ENCODE data around the gene TRAF2. TPM values are rescaled to one million over a fixed set of nuclear protein-coding genes. Genes with fewer than 3 reads are reported as not detected.

The TRAF2 gene
- total and polyA plus RNA-seq, 9 of the 15 experiments (the other 6 are each of a cell fraction or from before 2014, with no cell fraction given): 0.24 to 45.2 (median 18.0) TPM

GRCh38 chr9:136944519-136945332, 58.4 kb downstream of the TRAF2 start, which contains the start of the genes C8G and FBXW5 (continued):
- TF ChIP-seq SMARCC2 (IDR thresholded peaks at IDR 0.05; ENCODE audit: low read depth) (no peak), GATA2 (CRISPR knock-in tag; IDR thresholded peaks at IDR 0.05) (no peak), ZFP36 (IDR thresholded peaks at IDR 0.05; ENCODE audit: low read depth, low read length, partially characterized antibody) (peak; percentile 34), SMAD2 (IDR thresholded peaks at IDR 0.05; ENCODE audit: low read depth, low read length) (no peak), FOS (IDR thresholded peaks at IDR 0.05; ENCODE audit: extremely low read depth, insufficient read length) (no peak), NR2C2 (CRISPR knock-in tag; IDR thresholded peaks at IDR 0.05) (no peak), NR2C2 (tag; IDR thresholded peaks at IDR 0.05) (peak; percentile 92), PTRF (tag; IDR thresholded peaks at IDR 0.05) (no peak), NRF1 (conservative IDR thresholded peaks at IDR 0.05 in 1 of 2, IDR thresholded peaks at IDR 0.05 in 1 of 2) (peak; percentile 96 to 97), SIN3B (IDR thresholded peaks at IDR 0.05; ENCODE audit: low read depth) (peak; percentile 71), SUPT5H (IDR thresholded peaks at IDR 0.05) (peak; percentile 44; the same call in 1 of the 2 replicates), TCFL5 (CRISPR knock-in tag; conservative IDR thresholded peaks at IDR 0.05) (no peak), NR4A1 (CRISPR knock-in tag; IDR thresholded peaks at IDR 0.05) (peak; percentile 93), NR4A1 (tag; IDR thresholded peaks at IDR 0.05) (0 out of 2 replicates have a peak, but pooled peaks have one; percentile 48), RFX1 (IDR thresholded peaks at IDR 0.05) (no peak), TAF9B (IDR thresholded peaks at IDR 0.05; ENCODE audit: partially characterized antibody) (no peak), KLF16 (IDR thresholded peaks at IDR 0.05) (0 out of 2 replicates have a peak, but pooled peaks have one; percentile 20), SMAD1 (IDR thresholded peaks at IDR 0.05; ENCODE audit: low read depth, low read length, partially characterized antibody) (no peak), SMARCA5 (IDR thresholded peaks at IDR 0.05) (peak; percentile 55; the same call in 1 of the 2 replicates), PRMT5 (CRISPR knock-in tag; IDR thresholded peaks at IDR 0.05) (no peak)
- TF ChIP-seq, protein P1, sequence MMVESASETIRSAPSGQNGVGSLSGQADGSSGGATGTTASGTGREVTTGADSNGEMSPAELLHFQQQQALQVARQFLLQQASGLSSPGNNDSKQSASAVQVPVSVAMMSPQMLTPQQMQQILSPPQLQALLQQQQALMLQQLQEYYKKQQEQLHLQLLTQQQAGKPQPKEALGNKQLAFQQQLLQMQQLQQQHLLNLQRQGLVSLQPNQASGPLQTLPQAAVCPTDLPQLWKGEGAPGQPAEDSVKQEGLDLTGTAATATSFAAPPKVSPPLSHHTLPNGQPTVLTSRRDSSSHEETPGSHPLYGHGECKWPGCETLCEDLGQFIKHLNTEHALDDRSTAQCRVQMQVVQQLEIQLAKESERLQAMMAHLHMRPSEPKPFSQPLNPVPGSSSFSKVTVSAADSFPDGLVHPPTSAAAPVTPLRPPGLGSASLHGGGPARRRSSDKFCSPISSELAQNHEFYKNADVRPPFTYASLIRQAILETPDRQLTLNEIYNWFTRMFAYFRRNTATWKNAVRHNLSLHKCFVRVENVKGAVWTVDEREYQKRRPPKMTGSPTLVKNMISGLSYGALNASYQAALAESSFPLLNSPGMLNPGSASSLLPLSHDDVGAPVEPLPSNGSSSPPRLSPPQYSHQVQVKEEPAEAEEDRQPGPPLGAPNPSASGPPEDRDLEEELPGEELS (CRISPR knock-in tag; IDR thresholded peaks at IDR 0.05; ENCODE audit: borderline replicate concordance): peak; percentile 53; the same call in 1 of the 2 replicates
- TF ChIP-seq, protein P2, sequence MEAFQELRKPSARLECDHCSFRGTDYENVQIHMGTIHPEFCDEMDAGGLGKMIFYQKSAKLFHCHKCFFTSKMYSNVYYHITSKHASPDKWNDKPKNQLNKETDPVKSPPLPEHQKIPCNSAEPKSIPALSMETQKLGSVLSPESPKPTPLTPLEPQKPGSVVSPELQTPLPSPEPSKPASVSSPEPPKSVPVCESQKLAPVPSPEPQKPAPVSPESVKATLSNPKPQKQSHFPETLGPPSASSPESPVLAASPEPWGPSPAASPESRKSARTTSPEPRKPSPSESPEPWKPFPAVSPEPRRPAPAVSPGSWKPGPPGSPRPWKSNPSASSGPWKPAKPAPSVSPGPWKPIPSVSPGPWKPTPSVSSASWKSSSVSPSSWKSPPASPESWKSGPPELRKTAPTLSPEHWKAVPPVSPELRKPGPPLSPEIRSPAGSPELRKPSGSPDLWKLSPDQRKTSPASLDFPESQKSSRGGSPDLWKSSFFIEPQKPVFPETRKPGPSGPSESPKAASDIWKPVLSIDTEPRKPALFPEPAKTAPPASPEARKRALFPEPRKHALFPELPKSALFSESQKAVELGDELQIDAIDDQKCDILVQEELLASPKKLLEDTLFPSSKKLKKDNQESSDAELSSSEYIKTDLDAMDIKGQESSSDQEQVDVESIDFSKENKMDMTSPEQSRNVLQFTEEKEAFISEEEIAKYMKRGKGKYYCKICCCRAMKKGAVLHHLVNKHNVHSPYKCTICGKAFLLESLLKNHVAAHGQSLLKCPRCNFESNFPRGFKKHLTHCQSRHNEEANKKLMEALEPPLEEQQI (IDR thresholded peaks at IDR 0.05): no peak
- TF ChIP-seq, protein P3, sequence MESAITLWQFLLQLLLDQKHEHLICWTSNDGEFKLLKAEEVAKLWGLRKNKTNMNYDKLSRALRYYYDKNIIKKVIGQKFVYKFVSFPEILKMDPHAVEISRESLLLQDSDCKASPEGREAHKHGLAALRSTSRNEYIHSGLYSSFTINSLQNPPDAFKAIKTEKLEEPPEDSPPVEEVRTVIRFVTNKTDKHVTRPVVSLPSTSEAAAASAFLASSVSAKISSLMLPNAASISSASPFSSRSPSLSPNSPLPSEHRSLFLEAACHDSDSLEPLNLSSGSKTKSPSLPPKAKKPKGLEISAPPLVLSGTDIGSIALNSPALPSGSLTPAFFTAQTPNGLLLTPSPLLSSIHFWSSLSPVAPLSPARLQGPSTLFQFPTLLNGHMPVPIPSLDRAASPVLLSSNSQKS (CRISPR knock-in tag; IDR thresholded peaks at IDR 0.05): no peak
- TF ChIP-seq, protein P4, sequence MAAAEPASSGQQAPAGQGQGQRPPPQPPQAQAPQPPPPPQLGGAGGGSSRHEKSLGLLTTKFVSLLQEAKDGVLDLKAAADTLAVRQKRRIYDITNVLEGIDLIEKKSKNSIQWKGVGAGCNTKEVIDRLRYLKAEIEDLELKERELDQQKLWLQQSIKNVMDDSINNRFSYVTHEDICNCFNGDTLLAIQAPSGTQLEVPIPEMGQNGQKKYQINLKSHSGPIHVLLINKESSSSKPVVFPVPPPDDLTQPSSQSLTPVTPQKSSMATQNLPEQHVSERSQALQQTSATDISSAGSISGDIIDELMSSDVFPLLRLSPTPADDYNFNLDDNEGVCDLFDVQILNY (CRISPR knock-in tag; IDR thresholded peaks at IDR 0.05): no peak
